Mesothelial cell of epicardium (in vitro differentiated cells): ENCODE data around the gene TGFBR1. TPM values are rescaled to one million over a fixed set of nuclear protein-coding genes. Genes with fewer than 3 reads are reported as not detected.
A peak's percentile ranks its signal among the peaks of the same experiment; 100 is the strongest.

Experiments used
- DNase-seq, 2 experiments: peaks; one replicate each; pipeline ENCODE4 v3.0.0; 2021; ENCODE audit warnings: low spot score in 2 of 2; ENCODE audit not compliant: unreplicated experiment in 2 of 2
- H3K27ac Mint-ChIP-seq: 2 replicates; pipeline ENCODE4 v1.8.0; 2021; ENCODE audit warnings: mixed read lengths
- H3K27me3 Mint-ChIP-seq: 2 replicates; pipeline ENCODE4 v1.8.0; 2021; ENCODE audit warnings: low read depth, mixed read lengths
- H3K36me3 Mint-ChIP-seq: 2 replicates; pipeline ENCODE4 v1.8.0; 2021; ENCODE audit warnings: mixed read lengths
- H3K4me1 Mint-ChIP-seq: 2 replicates; pipeline ENCODE4 v1.8.0; 2021; ENCODE audit warnings: mixed read lengths
- H3K4me3 Mint-ChIP-seq: 2 replicates; pipeline ENCODE4 v1.8.0; 2021; ENCODE audit warnings: mild to moderate bottlenecking, moderate library complexity, mixed read lengths
- H3K9me3 Mint-ChIP-seq: 2 replicates; pipeline ENCODE4 v1.8.0; 2021; ENCODE audit warnings: mixed read lengths
- CTCF ChIP-seq: fragments of 200-600 bp; sonication (generic); IDR thresholded peaks from one replicate; pipeline ENCODE4 v1.5.0; 2021; ENCODE audit warnings: antibody characterized with exemption; ENCODE audit not compliant: unreplicated experiment
- total RNA-seq: library from RNA; stranded (reverse); gene quantifications from 3 replicates; pipeline ENCODE4 v1.2.1, GENCODE V29; 2021

The TGFBR1 gene
- total RNA-seq, 1 donor from 2014 or later: 77.5 TPM

DNA sequence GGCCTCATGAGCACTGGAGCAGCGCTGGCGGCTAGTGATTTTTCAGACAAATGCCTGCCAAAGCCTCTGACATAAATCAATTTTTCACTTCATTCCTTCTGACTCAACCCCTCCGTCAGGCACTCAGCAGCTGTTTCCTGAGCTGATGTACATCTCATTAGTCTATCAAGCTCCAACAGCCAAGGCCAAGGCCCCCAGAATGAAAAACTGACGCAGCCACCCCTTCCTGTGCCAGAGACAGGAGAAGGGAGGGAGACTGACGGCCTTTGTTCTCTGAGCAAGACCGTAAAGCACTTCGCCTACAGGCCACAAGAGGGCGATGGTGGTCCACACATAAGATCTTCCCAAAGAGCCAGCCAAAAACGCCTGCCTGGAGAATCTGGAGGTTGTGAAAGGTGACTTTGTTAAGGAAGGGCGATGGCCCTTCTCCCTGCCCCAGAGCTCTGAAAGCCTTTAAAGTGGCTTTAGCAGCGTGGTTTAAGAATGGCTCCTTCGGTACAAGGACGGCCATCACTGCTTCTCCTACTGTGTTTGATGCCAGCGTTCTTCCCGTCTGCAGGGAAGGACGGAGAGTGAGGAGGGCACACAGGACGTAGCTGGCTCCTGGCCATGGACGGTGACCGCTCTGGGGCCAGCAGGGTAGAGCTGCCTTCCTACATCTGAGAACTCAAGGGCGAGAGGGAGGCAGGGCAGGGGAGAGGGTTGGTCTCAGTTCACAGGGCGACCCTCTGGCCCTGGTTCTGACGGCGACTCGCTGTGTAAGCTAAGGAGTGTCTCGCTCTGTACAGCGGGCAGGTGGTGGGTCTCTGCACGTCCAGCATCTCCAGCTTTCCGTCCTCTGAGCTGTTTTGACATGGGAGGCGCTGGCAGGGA is 79.8 kb downstream of the TGFBR1 start:
- peak overlapping the region; percentile 81 for H3K27ac Mint-ChIP-seq
- H3K27me3 Mint-ChIP-seq: peaks cover 18% of the 10 kb centered on the region
- TF ChIP-seq CTCF: peak; percentile 91
- H3K36me3 Mint-ChIP-seq: no peaks in the 10 kb centered on the region
- peak; percentile 61 to 87 for DNase-seq
- peaks cover 5% of the 10 kb centered on the region for H3K4me1 Mint-ChIP-seq
- no peaks in the 10 kb centered on the region for H3K9me3 Mint-ChIP-seq
- no peak overlapping the region for H3K4me3 Mint-ChIP-seq

DNA sequence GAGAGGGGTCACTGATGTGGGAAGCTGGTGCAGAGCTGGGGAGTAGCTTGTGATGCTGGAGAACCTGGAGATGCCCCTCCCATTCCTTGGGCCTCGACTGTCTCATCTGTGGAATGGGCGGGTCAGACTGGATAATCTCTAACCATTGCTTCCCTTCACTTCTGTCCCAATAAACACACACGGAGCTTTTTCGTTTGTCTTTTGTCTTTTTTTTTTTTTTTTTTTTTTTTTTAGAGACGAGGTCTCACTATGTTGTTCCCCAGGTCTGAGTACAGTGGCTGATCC is 80.4 kb downstream of the TGFBR1 start:
- H3K36me3 Mint-ChIP-seq: no peaks in the 10 kb centered on the region

DNA sequence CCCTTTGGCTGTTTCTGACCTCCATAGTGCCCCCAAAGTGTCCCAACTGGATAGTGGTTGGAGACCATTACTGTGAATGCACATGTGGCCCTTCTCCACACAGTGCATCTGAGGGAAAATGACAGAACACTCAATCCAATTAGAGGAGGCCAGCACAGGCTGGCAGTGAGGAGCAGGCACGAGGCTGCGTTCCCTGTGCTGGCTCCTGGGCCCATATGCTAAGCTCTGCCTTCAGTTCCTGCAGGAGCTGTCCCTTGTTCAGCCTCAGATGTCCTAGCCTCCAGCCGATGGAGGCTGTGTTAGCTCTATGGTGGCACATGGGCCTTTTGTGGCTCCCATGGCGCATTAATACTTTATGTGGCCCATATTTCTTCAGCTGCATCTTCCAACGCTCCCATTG is 81.0 kb downstream of the TGFBR1 start:
- TF ChIP-seq CTCF: no peak
- peaks cover 4% of the 10 kb centered on the region for H3K4me1 Mint-ChIP-seq
- no peaks in the 10 kb centered on the region for H3K9me3 Mint-ChIP-seq
- no peaks in the 10 kb centered on the region for H3K36me3 Mint-ChIP-seq
- no peak overlapping the region for H3K27ac Mint-ChIP-seq
- no peak for DNase-seq
- peaks cover 21% of the 10 kb centered on the region for H3K27me3 Mint-ChIP-seq
- no peak overlapping the region for H3K4me3 Mint-ChIP-seq

More for the DNA sequence above, 80.4 kb downstream of the TGFBR1 start:
- DNase-seq: no peak
- Mint-ChIP-seq H3K4me3 (no peak overlapping the region), H3K27me3 (peaks cover 18% of the 10 kb centered on the region), H3K9me3 (no peaks in the 10 kb centered on the region), H3K4me1 (peaks cover 5% of the 10 kb centered on the region), H3K27ac (no peak overlapping the region)
- no peak for TF ChIP-seq CTCF

DNA sequence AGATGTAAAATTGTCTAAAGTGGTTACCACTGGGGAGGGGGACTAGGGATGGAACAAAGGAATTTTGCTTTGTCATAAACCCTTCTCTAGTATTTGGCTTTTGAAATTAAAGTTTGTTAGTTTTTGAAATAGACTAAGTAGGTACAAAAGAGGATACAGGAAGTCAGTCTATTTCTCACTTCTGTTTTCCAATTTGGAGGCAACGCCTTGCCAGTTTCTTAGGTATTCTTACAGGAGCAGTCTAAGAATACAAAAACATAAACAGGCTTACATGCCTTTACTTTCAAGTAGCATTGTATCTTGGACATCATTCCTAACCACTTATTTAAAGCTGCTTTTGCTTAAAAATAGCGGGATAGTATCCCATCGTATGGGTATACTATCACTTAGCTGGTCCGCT is 82.4 kb downstream of the TGFBR1 start:
- Mint-ChIP-seq H3K36me3 (no peaks in the 10 kb centered on the region), H3K27me3 (peaks cover 32% of the 10 kb centered on the region), H3K27ac (no peak overlapping the region), H3K9me3 (no peaks in the 10 kb centered on the region), H3K4me3 (no peak overlapping the region), H3K4me1 (peaks cover 2% of the 10 kb centered on the region)
- TF ChIP-seq CTCF: no peak
- DNase-seq: no peak

GRCh38 chr9:99189186-99189585 is 84.3 kb downstream of the TGFBR1 start:
- Mint-ChIP-seq H3K4me1 (peaks cover 2% of the 10 kb centered on the region), H3K4me3 (no peak overlapping the region), H3K36me3 (no peaks in the 10 kb centered on the region), H3K27ac (no peak overlapping the region), H3K27me3 (peaks cover 39% of the 10 kb centered on the region), H3K9me3 (no peaks in the 10 kb centered on the region)
- DNase-seq: no peak
- no peak for TF ChIP-seq CTCF
